MCF 10A (cell line): ENCODE measurements around the gene SNRPE. TPM values are rescaled to one million over a fixed set of nuclear protein-coding genes. Genes with fewer than 3 reads are reported as not detected.

Experiments used
- BruUV-seq: library from RNA; stranded (reverse); fragments of 400-500 nt; replicated peaks from 2 replicates; lab custom pipeline; 2021; lab: Mats Ljungman, UMichigan
- CTCF ChIA-PET: fragments of 300-600 bp; sonication (Branson Sonifier 250); formaldehyde crosslinking; extraction: SDS; loops from one replicate; lab custom pipeline; 2021; ENCODE audit warnings: antibody characterized with exemption, inconsistent platforms; lab: Yijun Ruan, JAX
- POLR2A ChIA-PET: fragments of 300-600, 350-650 bp; sonication (Branson Sonifier 250); formaldehyde crosslinking; extraction: SDS; loops from one replicate; lab custom pipeline; 2020; ENCODE audit warnings: antibody characterized with exemption, inconsistent platforms; lab: Yijun Ruan, JAX
- DNase-seq: peaks from one replicate; pipeline ENCODE4 v3.0.0-alpha.2; 2018; ENCODE audit not compliant: unreplicated experiment
- H3K27ac Mint-ChIP-seq: one replicate; pipeline ENCODE4 v1.8.0; 2022; ENCODE audit warnings: mild to moderate bottlenecking, low read depth, mixed read lengths; ENCODE audit not compliant: unreplicated experiment
- H3K27me3 Mint-ChIP-seq: one replicate; pipeline ENCODE4 v1.8.0; 2022; ENCODE audit warnings: mixed read lengths; ENCODE audit not compliant: insufficient read depth, unreplicated experiment
- H3K36me3 Mint-ChIP-seq: one replicate; pipeline ENCODE4 v1.8.0; 2022; ENCODE audit warnings: mild to moderate bottlenecking, moderate library complexity, mixed read lengths; ENCODE audit not compliant: insufficient read depth, unreplicated experiment
- H3K4me1 Mint-ChIP-seq: one replicate; pipeline ENCODE4 v1.8.0; 2022; ENCODE audit warnings: mixed read lengths; ENCODE audit not compliant: insufficient read depth, unreplicated experiment
- H3K4me3 Mint-ChIP-seq: one replicate; pipeline ENCODE4 v1.8.0; 2022; ENCODE audit warnings: mild to moderate bottlenecking, moderate library complexity, mixed read lengths; ENCODE audit not compliant: unreplicated experiment
- H3K9me3 Mint-ChIP-seq: one replicate; pipeline ENCODE4 v1.8.0; 2022; ENCODE audit warnings: mixed read lengths; ENCODE audit not compliant: unreplicated experiment
- intact Hi-C: fragments of 100-400 bp; cut with micrococcal nuclease; formaldehyde crosslinking; loops from 2 replicates; pipeline ENCODE4 v1.14.1; 2022
- total RNA-seq: library from RNA; stranded (reverse); gene quantifications from 2 replicates; pipeline ENCODE4 v1.2.3, GENCODE V29; 2022
- TF ChIP-seq, protein P1 (sequence below): fragments of 200-600 bp; IDR thresholded peaks from one replicate; pipeline ENCODE4 v1.8.0; 2022; ENCODE audit warnings: antibody characterized with exemption, mild to moderate bottlenecking; ENCODE audit not compliant: unreplicated experiment

The SNRPE gene
- total RNA-seq, 1 experiment from 2014 or later = 358 TPM

DNA sequence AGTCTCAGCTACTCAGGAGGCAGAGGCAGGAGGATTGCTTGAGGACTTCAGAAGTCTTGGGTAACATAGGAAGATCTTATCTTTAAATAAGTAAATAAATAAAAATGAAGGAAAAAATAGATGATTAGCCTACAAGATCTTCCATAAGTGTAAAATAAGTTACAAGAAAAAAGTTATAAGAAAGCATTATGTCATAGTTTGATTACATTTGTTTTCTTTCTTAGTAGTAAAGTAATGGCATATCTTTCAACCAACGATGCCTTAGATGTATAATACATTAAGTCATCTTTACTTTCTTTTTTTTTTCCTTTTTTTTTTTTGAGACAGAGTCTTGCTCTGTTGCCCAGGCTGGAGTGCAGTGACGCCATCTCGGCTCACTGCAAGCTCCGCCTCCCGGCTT is 46.5 kb downstream of the SNRPE start:
- intact Hi-C loops = loop anchor here (1.0 kb wide), 3 partner anchors 18 to 165 kb away; partner anchors contain the start of gene SOX13
- POLR2A ChIA-PET = interaction anchor here (0.9 to 1.9 kb wide), 9 partner anchors 18 to 222 kb away, joined by 3 to 14 read pairs (median 5); partner anchors contain the start of gene SOX13

DNA sequence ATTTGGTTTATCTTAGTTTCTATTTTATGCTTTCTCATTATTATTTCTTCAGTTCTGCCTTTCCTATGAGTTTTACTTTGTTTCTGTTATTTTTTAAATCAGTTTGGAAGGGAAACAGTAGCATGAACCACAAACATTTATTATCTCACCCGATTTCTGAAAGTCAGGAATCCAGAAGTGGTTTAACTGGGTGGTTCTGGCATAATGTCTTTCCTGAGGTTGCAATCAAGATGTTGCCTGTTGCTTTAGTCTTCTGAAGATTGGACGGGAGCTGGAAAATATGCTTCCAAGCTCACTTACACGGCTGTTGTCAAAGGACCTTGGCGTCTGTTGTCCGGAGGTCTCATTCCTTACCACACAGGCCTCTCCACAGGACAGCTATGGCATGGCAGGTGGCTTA is 50.4 kb downstream of the SNRPE start:
- no TSS peak for BruUV-seq
- H3K27ac Mint-ChIP-seq = no peak overlapping the region
- H3K36me3 Mint-ChIP-seq = no peaks in the 10 kb centered on the region
- H3K9me3 Mint-ChIP-seq = no peaks in the 10 kb centered on the region
- H3K4me1 Mint-ChIP-seq = peaks cover 10% of the 10 kb centered on the region
- H3K4me3 Mint-ChIP-seq = no peak overlapping the region
- DNase-seq = no peak
- TF ChIP-seq, protein P1, sequence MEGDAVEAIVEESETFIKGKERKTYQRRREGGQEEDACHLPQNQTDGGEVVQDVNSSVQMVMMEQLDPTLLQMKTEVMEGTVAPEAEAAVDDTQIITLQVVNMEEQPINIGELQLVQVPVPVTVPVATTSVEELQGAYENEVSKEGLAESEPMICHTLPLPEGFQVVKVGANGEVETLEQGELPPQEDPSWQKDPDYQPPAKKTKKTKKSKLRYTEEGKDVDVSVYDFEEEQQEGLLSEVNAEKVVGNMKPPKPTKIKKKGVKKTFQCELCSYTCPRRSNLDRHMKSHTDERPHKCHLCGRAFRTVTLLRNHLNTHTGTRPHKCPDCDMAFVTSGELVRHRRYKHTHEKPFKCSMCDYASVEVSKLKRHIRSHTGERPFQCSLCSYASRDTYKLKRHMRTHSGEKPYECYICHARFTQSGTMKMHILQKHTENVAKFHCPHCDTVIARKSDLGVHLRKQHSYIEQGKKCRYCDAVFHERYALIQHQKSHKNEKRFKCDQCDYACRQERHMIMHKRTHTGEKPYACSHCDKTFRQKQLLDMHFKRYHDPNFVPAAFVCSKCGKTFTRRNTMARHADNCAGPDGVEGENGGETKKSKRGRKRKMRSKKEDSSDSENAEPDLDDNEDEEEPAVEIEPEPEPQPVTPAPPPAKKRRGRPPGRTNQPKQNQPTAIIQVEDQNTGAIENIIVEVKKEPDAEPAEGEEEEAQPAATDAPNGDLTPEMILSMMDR = no peak
- CTCF ChIA-PET = interaction anchor here (0.6 kb wide), 2 partner anchors 202 to 226 kb away, joined by 3 read pairs; no protein-coding TSS in a partner anchor
- POLR2A ChIA-PET = interaction anchor here (0.6 kb wide), 1 partner anchor 1921 kb away, joined by 3 read pairs; no protein-coding TSS in a partner anchor
- intact Hi-C loops = no loop called here
- no peaks in the 10 kb centered on the region for H3K27me3 Mint-ChIP-seq

More for the DNA sequence above, 46.5 kb downstream of the SNRPE start:
- CTCF ChIA-PET = interaction anchor here (0.8 to 1.8 kb wide), 7 partner anchors 9 to 436 kb away, joined by 3 to 5 read pairs (median 3); no protein-coding TSS in a partner anchor
- Mint-ChIP-seq H3K36me3 (no peaks in the 10 kb centered on the region), H3K27me3 (no peaks in the 10 kb centered on the region), H3K4me1 (peaks cover 19% of the 10 kb centered on the region), H3K4me3 (no peak overlapping the region), H3K27ac (no peak overlapping the region), H3K9me3 (no peaks in the 10 kb centered on the region)
- no peak for DNase-seq
- BruUV-seq = no TSS peak
- TF ChIP-seq, protein P1 = no peak

DNA sequence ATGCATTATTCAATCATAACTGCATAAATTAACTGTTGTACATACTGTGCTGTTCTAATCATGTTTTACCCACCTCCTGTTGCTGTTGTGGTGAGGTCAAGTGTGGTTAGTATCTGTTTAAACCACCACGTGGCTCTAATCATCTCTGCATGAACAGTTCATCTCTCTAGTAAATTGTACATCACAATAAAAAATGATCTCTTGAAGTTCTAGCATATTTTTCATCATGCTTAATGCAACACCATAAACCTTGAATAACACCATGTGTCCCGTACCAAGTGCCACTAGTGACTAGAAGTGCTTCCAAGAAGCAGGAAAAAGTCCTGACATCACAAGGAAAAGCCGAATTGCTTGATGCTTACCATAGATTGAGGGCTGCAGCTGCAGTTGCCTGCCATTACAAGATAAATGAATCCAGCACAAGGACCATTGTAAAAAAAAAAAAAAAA is 51.7 kb downstream of the SNRPE start:
- Mint-ChIP-seq H3K9me3 (no peaks in the 10 kb centered on the region), H3K4me1 (no peaks in the 10 kb centered on the region), H3K36me3 (no peaks in the 10 kb centered on the region), H3K27ac (no peak overlapping the region), H3K4me3 (no peak overlapping the region), H3K27me3 (no peaks in the 10 kb centered on the region)
- intact Hi-C loops = no loop called here
- BruUV-seq = no TSS peak
- ChIA-PET CTCF (interaction anchor here (0.6 to 0.7 kb wide), 2 partner anchors 426 to 474 kb away, joined by 3 to 4 read pairs; no protein-coding TSS in a partner anchor), POLR2A (interaction anchor here (2.9 kb wide), 1 partner anchor 13 kb away, joined by 8 read pairs; no protein-coding TSS in a partner anchor)
- TF ChIP-seq, protein P1 = no peak
- DNase-seq = no peak

DNA sequence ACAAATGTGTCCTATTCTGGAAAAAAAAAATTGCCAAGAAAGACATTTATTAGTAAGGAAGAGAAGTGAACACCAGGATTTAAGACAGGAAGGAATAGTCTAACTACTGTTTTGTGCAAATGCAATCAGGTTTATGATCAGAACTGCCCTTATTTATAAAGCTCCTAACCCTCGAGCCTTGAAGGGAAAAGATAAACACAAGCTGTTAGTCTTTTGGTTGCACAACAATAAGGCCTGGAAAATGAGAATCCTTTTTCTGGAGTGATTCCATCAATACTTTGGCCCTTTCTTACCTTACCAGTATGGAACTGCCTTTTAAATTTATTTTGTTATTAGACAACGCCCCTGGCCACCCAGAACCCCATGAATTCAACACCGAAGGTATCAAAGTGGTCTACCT is 52.9 kb downstream of the SNRPE start:
- BruUV-seq = no TSS peak
- no peak for DNase-seq
- Mint-ChIP-seq H3K9me3 (no peaks in the 10 kb centered on the region), H3K27ac (no peak overlapping the region), H3K36me3 (no peaks in the 10 kb centered on the region), H3K4me3 (no peak overlapping the region), H3K4me1 (no peaks in the 10 kb centered on the region), H3K27me3 (no peaks in the 10 kb centered on the region)
- intact Hi-C loops = no loop called here
- ChIA-PET POLR2A (interaction anchor here (0.7 to 2.9 kb wide), 5 partner anchors 12 to 159 kb away, joined by 3 to 8 read pairs (median 5); no protein-coding TSS in a partner anchor), CTCF (interaction anchor here (0.6 to 1.1 kb wide), 4 partner anchors 33 to 450 kb away, joined by 3 to 4 read pairs (median 4); no protein-coding TSS in a partner anchor)
- TF ChIP-seq, protein P1 = no peak
